HG03066 (cell line): Measurements from ENCODE around the gene ABHD12B.
A peak's percentile ranks its signal among the peaks of the same experiment; 100 is the strongest.

Experiments used
- ATAC-seq: cut with Tn5 transposase; IDR thresholded peaks from one replicate; pipeline ENCODE4 v1.9.1; 2021; ENCODE audit warnings: low read depth; ENCODE audit not compliant: unreplicated experiment

Gene ABHD12B

GRCh38 chr14:50871914-50872732 lies at the start of gene ABHD12B:
ABHD12B (plus strand) TSS chr14:50872053; CDS start chr14:50872175, 122 bp downstream.
- ATAC-seq: no peak

GRCh38 chr14:50822501-50823042 lies 49.3 kb upstream of the ABHD12B start:
- no peak for ATAC-seq

- ATAC-seq: peak; percentile 18
These were observed 48.6 kb upstream of the ABHD12B start for GRCh38 chr14:50823051-50823761.

GRCh38 chr14:50823762-50824636 lies 47.9 kb upstream of the ABHD12B start:
- peak; percentile 67 for ATAC-seq

- no peak for ATAC-seq
These were observed 46.5 kb upstream of the ABHD12B start for GRCh38 chr14:50825307-50825706.

- ATAC-seq: no peak
These were observed 45.2 kb upstream of the ABHD12B start for GRCh38 chr14:50826681-50827080.

GRCh38 chr14:50828721-50829488 lies 42.9 kb upstream of the ABHD12B start:
- no peak for ATAC-seq

GRCh38 chr14:50829489-50830043 lies 42.3 kb upstream of the ABHD12B start:
- no peak for ATAC-seq

- ATAC-seq: peak; percentile 43
These were observed 41.6 kb upstream of the ABHD12B start for GRCh38 chr14:50830044-50830931.

- ATAC-seq: peak; percentile 71
These were observed 40.7 kb upstream of the ABHD12B start, which contains the start of gene NIN for GRCh38 chr14:50830932-50831725. NIN (minus strand) TSS chr14:50831162; CDS start chr14:50822056, 9,106 bp downstream.

- ATAC-seq: no peak
These were observed 40.1 kb upstream of the ABHD12B start for GRCh38 chr14:50831726-50832168.

GRCh38 chr14:50832935-50833630 lies 38.8 kb upstream of the ABHD12B start:
- ATAC-seq: no peak

- no peak for ATAC-seq
These were observed 37.0 kb upstream of the ABHD12B start for GRCh38 chr14:50834802-50835276.

GRCh38 chr14:50835280-50835679 lies 36.6 kb upstream of the ABHD12B start:
- no peak for ATAC-seq

GRCh38 chr14:50836515-50836914 lies 35.3 kb upstream of the ABHD12B start:
- ATAC-seq: no peak

- ATAC-seq: no peak
These were observed 34.6 kb upstream of the ABHD12B start for GRCh38 chr14:50837271-50837670.
